GM12892 (cell line): ENCODE data around the gene MT1E. TPM values are rescaled to one million over a fixed set of nuclear protein-coding genes. Genes with fewer than 3 reads are reported as not detected.
"Not testable (repeated sequence)": the region's sequence is repeated elsewhere in the genome, so short reads cannot be mapped to it uniquely, and the experiment has no call there.

Experiments
- DNase-seq: peaks from one replicate; pipeline ENCODE4 v3.0.0; 2011; ENCODE audit not compliant: insufficient read length
- FAIRE-seq: peaks from 2 replicates; lab custom pipeline; 2011; peaks lifted over from hg19 to GRCh38; lab: Jason Lieb, UNC
- POLR2A ChIP-seq: IDR thresholded peaks from 2 replicates; pipeline ENCODE4 v1.6.1; 2011; ENCODE audit warnings: low read depth, low read length, control low read depth
- POLR2AphosphoS5 ChIP-seq: IDR thresholded peaks from 2 replicates; pipeline ENCODE4 v1.6.1; 2011; ENCODE audit warnings: low read depth, low read length, control low read depth
- TAF1 ChIP-seq: IDR thresholded peaks from 2 replicates; pipeline ENCODE4 v1.6.1; 2011; ENCODE audit warnings: low read depth, mild to moderate bottlenecking, control low read depth, low read length, borderline replicate concordance
- polyA plus RNA-seq: library from polyadenylated mRNA; unstranded; fragments of >200 nt; gene quantifications from one replicate; pipeline ENCODE4 v1.2.1, GENCODE V29; 2012; ENCODE audit warnings: missing spikeins, inconsistent platforms; ENCODE audit not compliant: missing spikeins

MT1E gene
- 0.72 TPM for polyA plus RNA-seq

- DNase-seq, result no peak
- FAIRE-seq, result no peak
- no peak for TF ChIP-seq POLR2A
- no peak for TF ChIP-seq POLR2AphosphoS5
- TF ChIP-seq TAF1, result no peak
These were observed at the start of gene MT1E for GRCh38 chr16:56625140-56625942. TSS of gene MT1E (plus strand) at chr16:56625781. CDS start at chr16:56625852, 71 bp downstream.

GRCh38 chr16:56576585-56577299 lies 48.8 kb upstream of the MT1E start:
- peak; percentile 46 for DNase-seq
- TF ChIP-seq POLR2A (no peak), POLR2AphosphoS5 (no peak), TAF1 (no peak)
- FAIRE-seq, result peak; percentile 77

GRCh38 chr16:56577300-56577625 lies 48.3 kb upstream of the MT1E start:
- DNase-seq (no peak), FAIRE-seq (no peak)
- TF ChIP-seq POLR2AphosphoS5, result no peak
- TF ChIP-seq TAF1, result no peak
- no peak for TF ChIP-seq POLR2A

- no peak for FAIRE-seq
- TF ChIP-seq POLR2A (no peak), POLR2AphosphoS5 (no peak), TAF1 (no peak)
- no peak for DNase-seq
These were observed 45.1 kb upstream of the MT1E start for GRCh38 chr16:56580391-56581048.

- DNase-seq, FAIRE-seq: not testable (repeated sequence)
These were observed 42.7 kb upstream of the MT1E start for GRCh38 chr16:56582911-56583310.

GRCh38 chr16:56583351-56584168 lies 42.0 kb upstream of the MT1E start:
- DNase-seq (no peak), FAIRE-seq (no peak)
- no peak for TF ChIP-seq TAF1
- no peak for TF ChIP-seq POLR2A
- no peak for TF ChIP-seq POLR2AphosphoS5

- FAIRE-seq, result no peak
- no peak for TF ChIP-seq POLR2A
- DNase-seq, result no peak
These were observed 41.3 kb upstream of the MT1E start for GRCh38 chr16:56584276-56584675.

GRCh38 chr16:56588781-56589140 lies 36.8 kb upstream of the MT1E start:
- FAIRE-seq (no peak), DNase-seq (no peak)
- TF ChIP-seq POLR2AphosphoS5 (no peak), POLR2A (no peak), TAF1 (no peak)

- FAIRE-seq (no peak), DNase-seq (no peak)
- no peak for TF ChIP-seq POLR2A
- TF ChIP-seq TAF1, result no peak
These were observed 36.2 kb upstream of the MT1E start, which contains the start of gene MT3 for GRCh38 chr16:56589141-56590039. TSS of gene MT3 (plus strand) at chr16:56589528. CDS start at chr16:56589591, 63 bp downstream.

GRCh38 chr16:56591377-56592060 lies 34.1 kb upstream of the MT1E start:
- no peak for DNase-seq
- TF ChIP-seq TAF1, result no peak
- no peak for TF ChIP-seq POLR2AphosphoS5
- TF ChIP-seq POLR2A, result no peak
- no peak for FAIRE-seq
